COLO829 (cell line): ENCODE results near the gene REST.

Experiments
- DNase-seq: peaks from one replicate; pipeline ENCODE4 v3.0.0; 2012; ENCODE audit warnings: low spot score

REST gene

DNA sequence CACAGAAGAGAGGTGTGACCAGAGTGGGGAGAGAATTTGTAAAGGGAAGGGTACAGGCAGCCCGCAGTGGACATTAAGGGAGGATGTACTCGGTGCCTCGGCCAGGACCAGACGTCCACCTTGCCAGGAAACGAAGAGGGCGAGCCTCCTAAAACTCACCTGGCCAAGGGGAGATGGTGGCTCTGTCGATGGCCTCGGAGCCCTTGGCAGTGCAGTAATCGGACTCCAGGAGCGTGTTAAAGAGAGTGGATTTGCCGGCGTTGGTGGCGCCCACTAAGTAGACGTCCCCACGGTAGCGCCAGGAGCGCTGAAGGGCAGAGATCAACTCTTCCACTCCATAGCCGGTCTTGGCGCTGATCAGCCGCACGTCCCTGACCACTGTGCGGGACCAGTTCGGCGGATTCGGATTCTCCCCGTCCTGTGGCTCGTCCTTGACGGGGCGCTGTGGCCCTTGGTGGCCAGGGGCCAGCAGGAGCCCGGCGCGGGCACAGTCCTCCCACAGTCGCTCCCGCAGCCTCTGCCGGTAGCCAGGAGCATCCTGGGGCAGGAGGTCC, 68.7 kb downstream of the REST start:
- DNase-seq: no peak

GRCh38 chr4:56976837-56977320, 69.2 kb downstream of the REST start:
- DNase-seq: no peak

GRCh38 chr4:56977321-56978012, 69.8 kb downstream of the REST start, which contains the start of gene NOA1:
NOA1 (minus strand) TSS chr4:56977606; CDS start chr4:56977585, 21 bp downstream.
- peak; percentile 98 for DNase-seq

- peak; percentile 92 for DNase-seq
Measured at GRCh38 chr4:56978750-56979303, 71.1 kb downstream of the REST start, which contains the start of gene POLR2B. POLR2B (plus strand) TSS chr4:56978896; CDS start chr4:56978986, 90 bp downstream.

- DNase-seq: no peak
Measured at GRCh38 chr4:56979421-56980072, 71.8 kb downstream of the REST start.

DNA sequence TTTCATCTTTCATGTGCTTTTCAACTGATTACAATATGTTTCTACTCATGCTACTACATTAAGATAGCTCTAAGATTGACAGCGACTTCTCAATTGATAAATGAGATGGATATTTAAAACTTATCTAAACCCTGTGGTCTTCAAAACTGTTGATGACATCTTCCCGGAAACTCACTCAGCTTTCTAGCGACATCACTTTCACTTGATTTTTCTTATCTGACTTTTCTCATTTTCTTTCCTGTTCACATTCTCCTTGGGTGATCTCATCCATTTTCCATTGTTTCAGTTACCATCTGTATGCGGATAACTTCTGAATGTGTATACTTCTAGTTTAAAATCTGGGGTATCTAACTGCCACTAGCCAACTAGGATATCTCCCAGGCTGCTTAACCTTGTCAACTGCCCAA, 74.1 kb downstream of the REST start:
- no peak for DNase-seq

DNA sequence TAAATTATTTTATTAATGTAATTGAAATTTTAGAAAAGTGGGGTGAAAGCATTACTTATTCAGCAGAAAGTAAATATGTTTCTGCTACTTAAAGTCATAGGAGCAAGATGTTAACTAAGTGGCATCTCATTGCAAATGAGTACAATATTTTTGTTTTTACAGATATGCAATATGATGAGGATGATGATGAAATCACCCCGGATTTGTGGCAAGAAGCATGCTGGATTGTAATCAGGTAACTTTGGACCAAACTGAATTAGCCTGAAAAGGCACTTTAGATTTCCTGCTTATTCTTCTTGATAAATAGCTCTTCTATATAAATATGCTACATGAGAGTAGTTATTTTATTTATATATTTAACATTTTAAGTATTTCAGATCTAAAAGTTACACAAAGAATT, 78.5 kb downstream of the REST start:
- DNase-seq: no peak

GRCh38 chr4:56986952-56987351, 79.3 kb downstream of the REST start:
- no peak for DNase-seq

DNA sequence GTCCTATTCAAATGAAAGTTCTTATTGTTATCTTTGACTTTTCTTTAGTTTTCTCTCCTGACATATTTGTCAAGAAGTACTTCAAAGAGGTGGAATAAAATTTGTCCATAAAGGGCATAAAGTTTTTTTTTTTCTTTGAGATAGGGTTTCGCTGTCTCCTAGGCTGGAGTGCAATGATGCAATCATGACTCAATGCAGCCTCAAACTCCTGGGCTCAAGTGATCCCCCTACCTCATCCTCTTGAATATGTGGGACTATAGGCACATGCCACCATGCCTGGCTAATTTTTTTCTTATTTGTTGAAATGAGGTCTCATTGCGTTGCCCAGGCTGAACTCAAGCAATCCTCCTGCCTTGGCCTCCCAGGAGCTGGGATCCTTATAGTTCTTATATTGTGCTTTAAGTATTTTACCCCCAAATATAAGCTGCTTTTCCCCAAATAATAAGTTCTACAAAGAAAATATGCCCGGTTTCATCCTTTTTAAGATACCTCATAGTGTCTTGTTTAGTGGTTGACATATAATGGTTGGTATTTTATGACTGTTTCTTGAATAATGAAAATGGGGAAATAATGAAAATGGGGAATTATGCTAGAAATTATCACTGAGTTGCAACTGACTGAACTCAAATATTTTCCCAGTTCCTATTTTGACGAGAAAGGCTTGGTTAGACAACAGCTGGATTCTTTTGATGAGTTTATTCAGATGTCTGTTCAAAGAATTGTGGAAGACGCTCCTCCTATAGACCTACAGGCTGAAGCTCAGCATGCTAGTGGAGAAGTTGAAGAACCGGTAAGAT, 82.6 kb downstream of the REST start:
- DNase-seq: no peak

GRCh38 chr4:56995525-56995924, 87.8 kb downstream of the REST start:
- peak; percentile 64 for DNase-seq

DNA sequence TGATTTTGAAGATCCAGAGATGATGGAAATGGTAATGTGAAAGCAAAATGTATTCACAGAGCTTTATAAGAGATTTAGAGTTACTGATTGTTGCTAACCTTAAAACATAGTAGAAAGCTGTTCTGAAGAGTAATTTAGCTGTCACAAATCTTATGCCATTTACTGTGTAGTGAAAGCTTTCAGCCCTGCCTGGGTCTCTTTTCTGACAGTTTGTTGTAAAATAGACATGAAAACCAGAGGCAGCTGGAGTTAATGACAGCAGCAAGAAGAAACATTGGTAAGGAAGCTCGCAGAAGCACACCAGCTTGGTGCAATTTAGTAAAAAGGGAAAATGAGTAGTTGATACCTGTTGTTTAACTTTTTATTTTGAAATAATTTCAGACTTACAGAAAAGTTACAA, 92.1 kb downstream of the REST start:
- DNase-seq: no peak

DNA sequence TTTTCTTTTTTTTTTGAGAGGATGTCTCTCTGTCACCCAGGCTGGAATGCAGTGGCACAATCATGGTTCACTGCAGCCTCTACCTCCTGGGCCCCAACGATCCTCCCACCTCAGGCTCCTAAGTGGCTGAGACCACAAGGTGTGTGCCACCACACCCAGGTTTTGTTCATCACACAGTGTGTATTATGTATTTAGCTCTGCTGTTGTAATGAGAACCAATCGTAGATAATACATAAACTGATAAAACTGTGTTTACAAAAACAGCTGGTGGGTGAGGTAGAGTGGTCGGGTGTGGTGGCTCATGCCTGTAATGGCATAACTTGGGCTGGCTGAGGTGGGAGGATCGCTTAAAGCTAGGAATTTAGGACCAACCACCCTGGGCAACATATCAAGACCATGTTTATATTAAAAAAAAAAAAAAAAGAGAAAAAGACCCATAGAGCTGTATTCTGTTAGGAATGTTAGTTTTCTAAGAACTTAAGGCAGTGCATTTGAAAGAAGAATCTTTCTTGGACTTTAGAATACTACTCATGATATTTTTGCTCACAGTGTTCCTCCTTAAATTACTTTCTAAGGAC, 105.9 kb downstream of the REST start:
- no peak for DNase-seq
